GM21381 (cell line): ENCODE data around the gene DNAJC4.

ENCODE experiments used
- ATAC-seq: cut with Tn5 transposase; IDR thresholded peaks from one replicate; pipeline ENCODE4 v1.9.1; 2021; ENCODE audit warnings: mild to moderate bottlenecking, moderate library complexity; ENCODE audit not compliant: unreplicated experiment

The DNAJC4 gene

DNA sequence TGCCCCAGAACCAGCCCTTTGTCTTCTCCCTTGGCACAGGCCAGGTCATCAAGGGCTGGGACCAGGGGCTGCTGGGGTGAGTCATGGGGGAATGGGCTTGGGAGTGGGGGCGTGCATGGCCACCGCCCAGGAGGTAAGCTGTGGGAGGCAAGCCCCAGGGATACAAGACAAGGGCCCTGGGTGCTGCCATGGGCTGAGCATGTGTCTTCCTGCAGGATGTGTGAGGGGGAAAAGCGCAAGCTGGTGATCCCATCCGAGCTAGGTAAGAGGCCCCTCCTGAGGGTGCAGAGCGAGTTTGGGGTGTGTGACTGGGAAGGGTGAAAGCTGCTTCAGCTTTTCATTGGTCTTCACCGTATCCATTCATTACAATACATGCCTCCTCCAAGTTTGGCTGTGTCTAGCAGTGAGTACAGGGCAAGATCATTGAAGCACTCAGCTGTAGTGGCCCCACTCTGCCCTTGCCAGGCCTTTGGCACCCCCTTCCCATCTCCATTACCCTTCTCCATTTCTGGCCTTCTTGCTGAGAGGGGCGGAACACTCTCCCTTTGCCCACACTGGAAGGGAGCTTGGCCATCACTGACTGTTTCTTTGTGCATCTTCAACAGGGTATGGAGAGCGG is 13.0 kb downstream of the DNAJC4 start:
- no peak for ATAC-seq

DNA sequence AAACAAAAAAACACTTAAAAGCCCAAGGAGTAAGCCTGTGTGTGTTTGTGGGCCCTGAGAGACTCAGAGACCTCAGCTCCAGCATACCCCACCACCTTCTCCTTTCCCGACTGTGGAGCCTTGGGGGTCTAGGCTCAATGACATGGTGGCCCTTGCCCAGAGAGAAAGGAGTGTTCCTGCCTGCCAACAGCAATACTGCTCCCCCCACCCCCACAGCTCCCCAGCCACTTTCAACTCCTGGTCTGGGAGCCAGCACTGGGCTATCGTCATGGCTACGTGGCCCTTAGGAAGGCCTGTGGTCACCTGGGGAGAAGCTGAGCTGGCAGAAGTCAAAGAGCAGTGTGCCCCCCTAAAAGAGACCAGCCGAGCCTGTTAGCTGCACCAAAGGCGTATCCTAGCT is 13.8 kb downstream of the DNAJC4 start:
- no peak for ATAC-seq

DNA sequence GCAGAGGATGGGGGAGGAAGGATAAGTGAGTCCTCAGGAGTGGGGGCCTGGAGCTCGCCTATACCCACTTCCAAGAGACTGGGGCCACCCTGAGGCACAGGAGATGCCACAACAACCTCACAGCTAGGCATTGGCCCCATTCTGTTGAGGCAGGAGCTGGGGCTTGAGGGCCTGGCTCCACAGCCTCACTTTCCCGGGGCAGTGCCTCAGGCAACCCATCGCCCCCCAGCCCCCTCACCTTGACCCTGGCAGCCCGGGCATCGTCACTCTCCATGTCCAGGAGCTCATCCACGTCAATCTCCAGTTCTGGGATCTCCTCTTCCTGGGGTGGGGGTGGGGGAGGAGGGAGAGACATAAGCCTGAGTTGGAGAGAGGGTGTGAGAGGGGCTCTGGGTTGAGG is 14.6 kb downstream of the DNAJC4 start:
- no peak for ATAC-seq

DNA sequence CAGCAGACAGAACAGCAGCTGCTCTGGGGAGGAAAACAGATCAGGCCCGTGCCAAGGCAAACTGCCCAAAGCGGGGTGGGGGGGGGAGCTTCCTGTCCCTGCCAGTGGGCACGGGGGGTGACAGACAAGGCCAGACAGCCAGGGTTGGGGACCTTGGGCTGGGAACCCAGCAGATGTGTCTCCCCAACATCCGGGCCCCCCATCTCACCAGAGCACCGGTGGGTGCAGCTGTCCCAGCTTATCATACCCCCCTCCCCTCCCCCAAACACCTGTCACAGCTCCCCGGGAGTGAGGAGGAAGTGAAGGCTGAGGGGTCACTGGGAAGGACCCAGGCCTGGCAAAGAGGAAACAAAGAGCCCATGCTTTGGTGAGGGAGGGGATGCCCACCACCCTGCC is 15.1 kb downstream of the DNAJC4 start:
- ATAC-seq, result no peak

DNA sequence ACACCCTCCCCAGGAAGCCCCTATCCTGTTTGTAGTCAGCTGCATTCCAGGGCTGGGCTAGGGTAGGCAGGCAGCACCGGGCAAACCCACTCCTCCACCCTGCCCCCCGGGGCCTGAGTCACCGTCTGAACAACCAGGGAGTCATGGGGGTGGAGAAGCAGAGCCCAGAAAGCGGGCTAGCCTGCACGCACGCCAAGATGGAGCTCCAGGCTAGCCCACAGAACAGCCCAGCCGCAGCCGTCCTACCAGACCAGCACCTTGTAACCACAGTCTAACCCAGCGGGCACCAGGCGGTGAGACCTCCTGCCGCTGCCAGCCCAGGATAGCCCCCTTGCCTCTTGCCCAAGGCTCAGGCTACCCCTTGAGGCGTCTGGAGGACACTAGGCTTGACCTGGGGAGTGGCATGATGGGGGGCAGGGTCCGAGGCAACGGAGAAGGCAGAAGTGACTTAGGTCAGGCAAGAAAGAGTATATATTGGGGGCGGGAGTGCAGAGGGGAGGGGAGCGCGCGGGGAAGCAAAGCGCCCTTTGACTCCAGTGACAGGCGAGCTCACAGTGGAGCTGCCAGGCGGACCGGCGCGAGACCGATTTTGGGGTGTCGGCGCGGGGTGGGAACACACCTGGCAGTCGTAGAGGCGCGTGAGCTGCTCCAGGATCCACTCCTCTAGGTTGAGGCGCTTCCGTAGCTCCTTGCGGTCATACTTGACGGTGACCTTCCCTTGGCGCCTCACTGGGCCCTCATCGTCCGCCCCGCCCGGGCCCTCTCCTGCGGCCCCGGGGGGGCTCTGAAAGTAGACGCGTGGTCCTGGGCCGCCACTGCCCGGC is 15.7 kb downstream of the DNAJC4 start:
- no peak for ATAC-seq

DNA sequence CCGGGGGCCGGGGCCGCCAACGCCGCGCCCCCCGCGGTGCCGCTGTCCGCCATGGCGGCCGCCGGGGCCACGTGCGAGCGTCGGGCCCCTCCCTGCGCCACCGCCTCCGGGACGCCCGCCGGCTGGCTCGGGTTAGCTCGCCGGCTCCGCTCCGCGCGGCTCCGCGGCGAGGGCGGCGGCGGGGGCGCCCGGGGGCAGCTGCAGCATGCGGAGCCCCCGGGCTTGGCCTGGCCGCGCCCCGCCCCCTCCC is 16.2 kb downstream of the DNAJC4 start:
- ATAC-seq, result peak; percentile 5

DNA sequence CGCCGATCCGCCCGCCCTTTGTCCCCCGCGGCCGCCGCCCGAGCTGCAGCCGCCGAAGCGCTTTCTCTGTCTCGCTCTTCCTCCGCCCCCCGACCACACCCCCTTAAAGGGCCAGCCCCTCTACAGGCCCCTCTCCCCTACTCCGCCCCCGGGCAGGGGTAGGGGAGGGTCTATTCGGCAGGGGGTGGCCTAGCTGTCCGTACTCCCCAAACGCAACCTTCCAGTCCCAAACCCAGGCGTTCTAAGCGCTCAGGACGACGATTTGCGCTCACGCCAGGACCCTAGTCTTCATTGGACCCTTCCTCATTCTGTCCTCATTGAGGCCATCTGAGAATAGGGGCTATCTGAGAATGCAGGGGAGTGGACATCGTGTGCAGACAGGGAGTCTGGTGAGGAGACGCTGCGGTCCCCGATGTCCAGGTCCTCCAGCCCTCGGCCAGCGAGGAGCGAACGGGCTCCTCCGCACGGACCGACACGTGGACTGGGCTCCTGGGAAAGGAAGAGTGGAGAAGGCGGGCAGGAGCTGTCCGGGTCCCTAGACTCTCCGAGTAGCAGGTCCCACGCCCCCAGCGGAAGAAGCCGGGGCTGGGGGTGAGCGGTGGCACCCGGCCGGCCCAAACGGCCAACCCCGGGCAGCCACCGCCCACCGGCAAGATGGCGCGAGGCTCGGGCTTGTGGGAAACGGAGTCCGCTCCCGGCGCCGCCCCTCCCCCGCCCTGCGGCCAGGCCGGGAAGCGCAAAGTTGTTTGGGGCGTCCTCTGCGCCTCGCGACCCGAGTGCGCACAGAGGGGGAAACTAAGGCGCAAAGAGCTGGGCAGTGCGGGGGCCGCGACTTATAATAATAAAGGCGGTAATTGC is 16.8 kb downstream of the DNAJC4 start, which contains the start of gene PPP1R14B:
Gene PPP1R14B (minus strand): TSS at position 73 of the 858 bp plus-strand sequence. CDS start 270 bp downstream, outside the sequence.
- ATAC-seq, result peak; percentile 41

DNA sequence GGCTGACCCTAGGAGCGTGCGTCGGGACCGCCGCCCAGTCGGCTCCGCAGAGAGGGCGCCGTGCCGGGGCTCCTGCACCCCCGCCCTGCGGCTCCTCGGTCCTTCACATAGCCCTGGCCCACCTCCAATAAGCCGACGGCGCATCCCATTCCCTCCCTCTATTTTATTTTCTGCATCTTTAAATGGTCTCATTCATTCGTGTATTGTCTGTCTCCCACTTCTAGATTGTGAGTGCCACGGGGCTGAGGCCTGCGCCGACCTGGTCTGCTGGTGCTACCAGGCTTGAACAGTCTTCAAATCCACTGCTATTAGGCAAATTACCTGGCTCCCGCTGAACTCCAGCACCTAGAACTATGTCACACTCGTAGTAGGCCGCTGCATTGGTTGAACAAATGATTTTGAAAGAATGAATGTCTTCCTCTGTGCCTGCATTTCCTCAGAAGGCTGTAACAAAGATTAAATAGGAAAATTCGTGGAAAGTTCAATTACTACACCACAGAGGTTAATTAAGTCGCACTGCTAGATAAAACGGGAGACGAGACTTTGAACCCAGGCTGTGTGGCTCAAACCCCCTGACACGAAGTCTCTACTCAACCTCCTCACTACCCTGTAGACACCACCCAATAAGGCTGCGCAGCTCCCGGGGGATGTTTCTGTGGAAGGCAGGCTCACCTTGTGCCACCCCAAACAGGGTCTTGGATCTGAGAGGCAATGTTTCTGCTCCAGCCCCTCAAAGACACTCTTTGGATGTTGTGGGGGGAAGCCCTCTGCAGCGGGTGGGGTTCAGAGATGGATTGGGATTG is 17.6 kb downstream of the DNAJC4 start:
- no peak for ATAC-seq

DNA sequence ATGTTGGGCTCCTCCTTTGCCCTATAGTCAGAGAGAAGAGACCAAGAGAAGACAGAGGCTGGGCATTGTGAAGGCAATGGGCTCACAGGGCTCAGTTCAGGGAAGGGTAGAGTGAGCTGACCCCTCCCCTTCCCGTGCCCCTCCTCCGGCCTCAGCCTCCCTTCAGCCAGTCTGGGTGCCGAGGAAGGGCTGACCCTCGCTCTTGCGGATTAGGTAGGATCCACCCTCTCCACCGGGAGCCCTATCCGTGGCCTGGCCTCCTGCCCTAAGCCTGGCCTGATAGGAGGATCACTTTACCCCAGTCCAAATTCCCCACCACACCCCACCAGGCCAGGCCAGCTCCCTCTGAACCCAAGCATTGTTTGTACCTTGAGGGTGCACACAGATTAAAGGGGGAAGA is 18.2 kb downstream of the DNAJC4 start:
- no peak for ATAC-seq

DNA sequence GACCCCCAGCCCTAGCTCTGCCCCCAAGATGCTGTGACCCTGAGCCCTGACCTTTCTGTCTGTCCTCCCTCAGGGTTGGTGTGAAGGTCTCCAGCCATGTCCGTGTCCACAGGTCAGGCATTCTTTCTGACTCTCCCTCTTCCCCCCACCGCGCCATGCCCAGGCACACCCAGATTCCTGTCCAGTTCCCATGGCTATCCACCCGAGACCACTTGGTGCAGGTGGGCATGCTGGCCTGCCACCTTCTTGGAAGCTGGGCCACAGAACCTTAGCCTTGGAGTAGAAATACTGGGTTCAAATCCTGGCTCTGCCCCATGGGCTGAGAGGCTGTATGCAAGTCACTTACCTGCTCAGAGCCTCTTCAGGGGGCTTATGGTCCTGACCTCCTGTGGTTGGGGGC is 18.7 kb downstream of the DNAJC4 start:
- no peak for ATAC-seq

DNA sequence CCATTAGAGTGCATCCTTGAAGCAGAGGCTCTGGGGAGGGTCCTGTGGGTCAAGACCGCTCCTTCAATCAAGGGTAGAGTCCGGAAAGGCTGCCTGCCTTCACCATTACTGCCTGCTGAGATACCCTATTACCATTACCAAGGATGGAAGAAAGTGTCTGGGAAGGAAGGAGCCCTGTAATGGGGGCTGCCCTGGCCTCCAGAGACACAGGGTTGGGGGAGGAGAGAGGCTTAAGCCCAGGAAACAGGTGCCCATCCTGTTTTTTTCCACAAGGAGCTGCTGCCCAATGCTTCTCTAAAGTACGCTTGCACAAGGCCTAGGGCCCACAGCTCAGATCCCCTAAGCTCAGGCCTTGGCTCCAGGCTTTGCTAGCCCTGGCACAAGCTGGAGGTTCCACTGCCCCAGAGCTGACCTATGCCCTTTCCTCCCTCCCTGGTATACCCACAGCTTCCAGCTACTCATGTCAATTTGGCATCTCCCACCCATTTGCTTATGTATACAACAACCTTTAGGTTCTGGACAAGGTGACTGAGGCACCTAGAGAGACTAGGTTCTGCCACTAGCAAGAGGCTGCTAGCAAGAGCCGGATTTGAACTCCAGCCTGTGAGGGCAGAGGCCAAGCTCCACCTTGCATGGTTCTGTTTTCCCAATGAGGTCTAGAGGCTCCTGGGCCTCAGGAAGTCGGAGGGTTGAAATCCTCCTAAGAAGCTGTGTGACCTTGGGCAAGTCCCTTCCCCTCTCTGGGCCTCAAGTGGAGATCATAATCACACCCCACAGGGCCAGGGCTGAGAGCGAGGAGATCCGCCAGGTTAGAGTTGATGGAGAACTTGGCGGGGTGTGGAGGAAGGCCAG is 19.4 kb downstream of the DNAJC4 start:
- no peak for ATAC-seq

DNA sequence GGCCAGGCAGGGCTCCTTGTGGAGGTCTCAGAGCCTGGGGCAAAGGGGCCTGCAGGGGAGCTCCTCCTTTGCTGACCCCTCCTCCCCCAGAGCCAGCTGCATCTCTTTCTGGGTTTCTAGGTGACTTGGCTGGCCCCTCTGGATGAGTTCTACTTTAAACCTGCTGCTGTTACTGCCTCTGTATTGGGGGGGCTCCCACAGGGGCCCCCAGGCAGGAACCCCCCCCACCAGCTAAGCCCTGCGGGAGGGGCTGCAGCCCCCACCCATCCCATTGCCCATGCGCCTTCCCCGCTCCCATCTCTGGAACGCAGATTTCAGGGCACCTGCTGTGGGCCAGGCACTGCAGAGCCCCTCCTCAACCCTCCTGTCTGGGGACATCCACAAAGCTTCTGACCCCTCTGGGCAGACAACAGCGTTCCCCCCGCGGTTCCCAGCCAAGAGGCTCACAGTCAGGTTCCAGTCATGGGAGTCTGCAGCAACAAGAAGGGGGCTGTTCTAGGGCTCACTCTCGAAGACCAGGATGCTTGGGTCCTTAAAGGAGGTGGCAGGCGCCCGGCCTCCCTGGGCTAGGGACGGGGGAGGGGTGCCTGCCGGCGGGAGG is 20.2 kb downstream of the DNAJC4 start:
- no peak for ATAC-seq

DNA sequence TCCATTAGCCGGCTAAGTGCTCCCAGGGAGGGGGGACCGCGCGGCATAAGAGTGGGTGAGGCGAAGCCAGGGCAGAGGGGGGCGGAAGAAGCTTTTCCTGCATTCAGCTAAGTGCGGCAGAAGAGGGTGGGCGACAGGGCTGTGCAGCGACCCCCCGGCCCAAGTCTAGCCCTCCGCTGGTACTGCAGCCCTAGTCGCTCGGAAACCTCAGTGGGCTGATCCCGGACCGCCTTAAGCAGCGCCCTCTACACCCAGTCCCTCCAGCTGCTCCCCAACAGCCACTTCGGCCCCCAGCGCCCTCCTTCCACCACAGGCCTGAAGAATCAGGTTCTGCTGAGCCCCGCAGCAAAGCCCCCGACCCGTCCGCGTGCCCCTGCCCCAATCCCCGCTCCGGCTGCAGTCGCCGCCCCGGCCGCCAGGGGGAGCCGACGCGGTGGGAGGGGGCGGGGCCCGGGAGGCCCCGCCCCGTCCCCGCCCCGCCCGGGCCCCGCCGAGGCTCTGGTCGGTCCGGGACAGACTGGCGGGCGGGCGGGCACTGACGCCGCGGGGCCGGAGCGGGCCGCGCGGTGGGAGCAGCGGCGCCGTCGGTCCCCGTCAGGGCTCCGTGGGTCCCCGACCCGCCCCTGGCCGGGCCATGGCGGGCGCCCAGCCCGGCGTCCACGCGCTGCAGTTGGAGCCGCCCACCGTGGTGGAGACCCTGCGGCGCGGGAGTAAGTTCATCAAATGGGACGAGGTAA is 20.8 kb downstream of the DNAJC4 start, which contains the start of gene PLCB3:
Gene PLCB3 (plus strand): TSS at position 515 of the 737 bp plus-strand sequence. CDS start 120 bp downstream, at position 635.
- ATAC-seq, result peak; percentile 33

DNA sequence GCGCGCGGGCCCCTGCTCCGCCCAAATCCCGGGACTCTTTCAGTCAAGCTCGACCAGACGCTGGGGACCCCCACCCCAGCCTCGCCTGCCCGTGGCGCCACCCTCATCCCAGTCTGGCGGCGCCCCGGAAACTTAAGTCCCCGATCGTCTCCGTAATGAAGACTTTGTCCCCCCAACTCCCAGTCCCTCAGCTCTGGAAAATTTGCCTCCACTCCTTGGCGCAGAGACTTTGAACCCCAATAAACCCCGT is 21.3 kb downstream of the DNAJC4 start:
- ATAC-seq, result no peak

DNA sequence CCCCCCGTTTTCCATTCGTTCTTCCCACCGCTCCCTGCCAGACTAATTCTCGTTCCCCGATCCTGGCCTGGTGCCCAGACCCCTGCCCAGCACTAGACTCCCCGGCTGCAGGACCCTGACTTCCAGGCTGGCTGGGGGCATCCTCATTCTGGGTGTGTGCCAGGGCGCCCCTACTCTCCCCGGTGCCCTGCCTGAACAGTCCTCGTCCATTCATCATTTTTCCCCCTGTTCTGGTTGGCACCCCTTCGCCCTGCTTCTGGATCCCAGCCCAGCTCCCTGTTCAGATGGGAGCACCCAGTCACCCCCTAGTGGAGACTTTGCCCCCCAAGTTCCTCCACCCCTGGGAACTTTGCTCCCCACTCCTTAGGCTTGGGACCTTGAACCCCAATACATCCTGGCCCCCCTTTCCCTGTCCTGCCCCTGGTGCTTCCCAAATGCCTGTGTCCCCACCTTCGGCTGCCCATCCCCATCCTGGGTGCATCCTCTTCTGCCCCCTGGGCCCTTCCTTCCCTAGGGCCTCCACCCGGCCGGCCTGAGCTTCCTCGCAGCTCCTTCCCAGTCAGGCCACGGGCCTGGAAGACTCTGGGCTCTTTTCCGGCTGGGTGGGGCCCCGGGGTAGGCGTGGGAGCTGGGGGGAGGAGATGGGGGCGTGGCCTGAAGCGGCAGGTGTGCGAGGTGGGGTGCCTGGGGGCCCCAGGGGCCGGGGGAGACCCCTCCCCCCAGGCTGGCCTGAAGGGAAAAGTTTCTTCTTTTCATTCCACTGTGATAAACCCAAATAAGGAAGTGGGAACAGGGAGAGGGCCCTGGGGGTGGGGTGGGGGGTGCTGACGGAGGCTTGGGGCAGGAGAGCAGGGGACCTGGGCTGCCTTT is 21.9 kb downstream of the DNAJC4 start:
- no peak for ATAC-seq

DNA sequence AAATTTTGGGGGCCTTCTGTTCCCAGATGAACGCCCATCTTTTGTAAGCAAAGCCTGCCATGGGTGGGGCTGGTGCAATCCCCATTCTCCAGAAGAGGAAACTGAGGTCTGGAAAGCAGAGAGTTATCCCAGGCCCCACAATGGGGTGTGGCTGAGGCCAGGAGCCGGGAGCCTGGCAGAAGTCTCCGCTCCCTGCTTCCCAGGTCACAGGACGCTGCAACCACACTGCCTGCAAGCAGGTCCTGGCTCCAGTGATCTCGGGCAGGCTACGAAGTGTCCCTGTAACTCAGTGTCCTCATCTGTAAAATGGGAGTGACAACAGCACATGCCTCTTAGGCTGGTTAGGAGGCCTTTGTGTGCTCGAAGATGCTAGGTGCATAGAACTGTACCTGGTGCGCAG is 22.7 kb downstream of the DNAJC4 start:
- no peak for ATAC-seq

DNA sequence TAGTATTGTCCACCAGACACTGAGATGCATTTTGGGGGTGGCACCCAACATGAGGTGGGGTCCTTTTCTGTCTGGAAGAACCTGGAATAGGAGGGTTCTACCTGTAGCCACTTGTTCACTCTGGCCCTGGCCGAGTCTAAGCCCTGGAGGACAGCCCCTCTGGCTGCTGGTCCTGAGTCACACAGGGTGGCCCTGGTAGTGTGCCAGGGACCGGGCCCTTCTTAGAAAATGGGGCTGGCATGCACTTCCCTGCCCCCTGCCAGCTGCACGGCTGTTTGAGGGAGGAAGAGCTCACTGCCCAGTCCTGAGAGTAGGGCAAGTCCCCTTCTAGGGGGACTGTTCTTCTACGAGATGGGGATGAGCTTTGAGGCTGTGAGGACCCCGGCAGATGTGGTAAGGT is 23.1 kb downstream of the DNAJC4 start:
- ATAC-seq, result no peak

DNA sequence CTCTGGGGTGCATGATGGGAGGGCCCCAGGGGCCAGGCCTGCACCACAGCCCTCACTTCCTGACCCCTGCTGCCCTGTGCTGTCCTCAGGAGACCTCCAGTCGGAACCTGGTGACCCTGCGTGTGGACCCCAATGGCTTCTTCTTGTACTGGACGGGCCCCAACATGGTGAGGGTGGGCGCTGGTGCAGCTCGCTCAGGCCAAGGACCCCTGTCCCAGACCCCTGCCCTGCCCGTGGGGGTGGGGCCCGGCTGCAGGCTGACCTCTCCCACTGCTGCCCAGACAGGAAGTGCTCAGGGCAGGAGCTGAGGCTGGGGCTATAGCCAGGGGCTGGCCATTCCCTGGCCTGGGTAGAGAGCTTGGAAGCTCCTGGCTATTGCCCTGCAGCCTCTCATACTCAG is 24.0 kb downstream of the DNAJC4 start:
- no peak for ATAC-seq
